ENCODE measurements around the gene PRMT9.

PRMT9 gene

DNA sequence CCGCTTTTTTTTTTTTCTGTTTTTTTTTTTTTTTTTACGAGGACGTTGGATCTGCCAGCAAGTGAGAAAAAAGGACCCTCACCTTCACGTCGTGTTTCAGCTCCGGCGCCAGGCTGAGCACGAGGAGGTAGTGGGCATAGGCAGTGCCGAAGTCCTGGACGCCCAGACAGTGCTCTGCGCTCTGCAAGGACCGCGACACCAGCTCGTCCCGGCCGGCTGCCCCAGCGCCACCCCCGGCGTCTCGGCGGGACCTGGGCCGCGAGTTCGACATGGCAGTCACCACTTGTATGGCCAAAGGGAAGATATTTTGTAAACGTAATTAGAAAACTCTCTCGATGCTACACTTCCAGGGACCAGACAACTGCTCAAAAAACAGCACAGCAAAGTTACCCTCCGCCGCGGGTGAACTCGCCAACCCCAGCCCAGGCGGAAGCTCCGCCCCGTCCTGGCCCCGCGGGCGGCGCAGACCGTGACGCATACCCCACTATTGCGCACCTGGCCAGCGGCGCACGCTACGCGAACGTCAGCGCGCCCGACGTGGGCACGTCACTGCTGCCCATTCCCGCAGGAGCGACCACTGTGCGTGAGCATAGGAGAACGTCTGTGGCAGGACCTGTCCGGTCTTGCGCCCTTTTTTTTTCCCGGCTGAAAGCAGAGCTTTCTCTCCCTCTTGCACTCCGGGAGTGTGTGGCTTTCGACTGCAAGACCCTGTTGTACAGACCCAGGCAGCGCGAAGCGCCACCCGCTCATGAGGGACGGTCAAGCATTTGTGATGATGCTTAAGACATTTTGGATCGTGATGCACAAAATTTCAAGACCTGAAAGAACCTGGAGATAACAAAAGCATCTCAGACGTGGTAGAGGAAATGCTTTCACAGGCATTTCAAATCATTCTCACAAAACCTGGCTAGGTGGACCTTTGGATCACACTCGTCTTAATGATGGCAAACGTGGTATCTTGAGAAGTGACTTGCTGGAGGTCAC, at the start of gene PRMT9:
Gene PRMT9, minus strand, starts transcription at position 447 of the 984 bp plus-strand sequence. Its CDS starts 176 bp downstream, at position 271.
- DNase-seq (ENCODE audit: low spot score), result peak; percentile 90

DNA sequence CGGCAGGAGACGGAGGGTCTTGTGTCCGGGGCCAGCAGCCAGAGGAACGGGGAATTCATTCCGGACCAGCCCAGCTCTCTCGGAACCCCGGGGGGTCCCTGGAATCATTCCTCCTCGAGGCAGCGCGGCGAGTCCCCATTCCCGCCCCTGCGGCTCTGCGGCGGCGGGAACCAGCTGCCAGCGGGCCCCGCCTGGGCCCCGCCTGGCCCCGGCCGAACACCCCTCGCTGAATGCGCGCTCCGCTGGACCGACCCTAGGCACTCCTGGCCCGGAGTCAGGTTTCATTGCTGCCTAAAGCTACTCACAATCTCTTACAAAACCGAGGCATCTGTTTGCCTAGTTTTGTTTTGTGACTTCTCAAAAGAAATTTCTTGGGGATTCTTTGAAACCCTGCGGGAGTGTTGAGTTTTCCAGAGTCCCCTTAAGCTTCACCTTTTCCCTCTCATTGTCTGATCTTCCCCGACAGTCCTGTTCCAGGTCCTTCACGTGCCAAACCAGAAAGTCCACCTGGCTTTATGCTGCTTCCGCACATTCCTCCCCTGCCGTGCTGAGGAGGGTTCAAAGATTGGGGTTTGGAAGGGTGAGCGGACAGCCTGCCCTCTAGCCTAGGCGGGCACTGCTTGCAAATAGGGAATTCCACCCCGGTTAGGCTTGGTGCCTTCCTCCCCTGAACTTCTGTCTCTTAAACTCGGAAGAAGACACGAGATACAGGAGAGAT, 48.7 kb upstream of the PRMT9 start:
- DNase-seq (ENCODE audit: low spot score), result peak; percentile 19

DNA sequence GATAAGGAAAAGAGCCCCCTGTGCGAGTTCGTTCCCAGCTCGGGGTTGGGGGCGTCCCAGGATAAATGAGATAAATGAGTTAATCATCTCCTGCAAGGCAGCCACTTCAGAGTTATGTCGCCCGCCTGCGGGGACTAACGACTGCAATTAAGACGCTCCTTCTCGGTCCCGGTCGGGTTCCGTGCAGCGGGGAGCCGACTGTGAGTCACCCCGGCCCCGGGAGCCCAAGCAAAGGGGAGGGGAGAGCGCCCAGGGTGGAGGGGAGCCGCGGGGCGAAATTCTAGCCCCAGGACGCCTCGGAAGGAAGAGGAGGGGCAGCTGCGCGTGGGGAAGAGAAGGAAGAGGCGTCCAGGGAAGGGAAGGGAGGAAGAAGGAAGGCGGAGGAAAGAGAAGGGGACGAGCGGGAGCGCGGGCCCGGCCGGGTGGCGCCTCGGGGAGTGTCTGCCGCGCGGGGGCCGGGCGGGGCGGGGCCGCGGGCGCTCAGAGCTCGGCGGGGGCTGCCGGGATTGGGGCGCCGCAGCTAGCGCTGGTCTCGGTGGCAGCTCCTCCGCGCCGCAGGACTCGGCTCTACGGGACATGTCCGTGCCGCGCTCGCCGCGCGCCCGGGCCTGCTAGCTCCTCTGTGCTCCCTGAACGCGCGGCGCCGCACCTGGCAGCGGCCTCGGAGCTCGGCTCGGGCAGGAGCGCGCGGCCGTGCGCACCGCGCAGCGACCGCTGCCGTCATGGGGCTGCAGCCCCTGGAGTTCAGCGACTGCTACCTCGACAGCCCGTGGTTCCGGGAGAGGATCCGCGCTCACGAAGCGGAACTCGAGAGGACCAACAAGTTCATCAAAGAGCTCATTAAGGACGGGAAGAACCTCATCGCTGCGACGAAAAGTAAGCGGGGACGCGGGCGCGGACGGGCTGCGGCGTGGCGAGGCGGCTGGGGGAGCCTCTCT, 47.9 kb upstream of the PRMT9 start, which contains the start of gene ARHGAP10:
Gene ARHGAP10, plus strand, starts transcription at position 509 of the 938 bp plus-strand sequence. Its CDS starts 214 bp downstream, at position 723.
- DNase-seq (ENCODE audit: low spot score), result peak; percentile 72

DNA sequence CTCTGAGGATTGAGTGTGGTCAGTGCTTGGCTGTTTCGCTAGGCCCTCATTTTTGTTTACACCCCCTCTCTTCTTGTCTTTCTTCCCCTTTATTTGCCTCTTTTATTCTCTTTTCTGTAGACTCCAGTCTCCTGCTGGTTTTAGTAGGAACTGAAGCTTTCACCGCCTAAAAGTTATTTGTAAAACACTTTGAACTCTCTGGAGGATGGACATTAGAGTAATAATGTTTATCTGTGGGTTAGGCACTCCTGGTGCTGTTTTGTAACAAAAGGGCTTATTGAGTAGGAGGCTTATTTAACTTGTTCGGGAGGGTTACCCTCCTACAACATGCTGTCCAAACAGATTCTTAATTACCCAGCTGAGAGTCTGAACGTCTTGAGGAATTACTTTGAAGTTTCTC, 46.4 kb upstream of the PRMT9 start:
- DNase-seq (ENCODE audit: low spot score), result no peak

DNA sequence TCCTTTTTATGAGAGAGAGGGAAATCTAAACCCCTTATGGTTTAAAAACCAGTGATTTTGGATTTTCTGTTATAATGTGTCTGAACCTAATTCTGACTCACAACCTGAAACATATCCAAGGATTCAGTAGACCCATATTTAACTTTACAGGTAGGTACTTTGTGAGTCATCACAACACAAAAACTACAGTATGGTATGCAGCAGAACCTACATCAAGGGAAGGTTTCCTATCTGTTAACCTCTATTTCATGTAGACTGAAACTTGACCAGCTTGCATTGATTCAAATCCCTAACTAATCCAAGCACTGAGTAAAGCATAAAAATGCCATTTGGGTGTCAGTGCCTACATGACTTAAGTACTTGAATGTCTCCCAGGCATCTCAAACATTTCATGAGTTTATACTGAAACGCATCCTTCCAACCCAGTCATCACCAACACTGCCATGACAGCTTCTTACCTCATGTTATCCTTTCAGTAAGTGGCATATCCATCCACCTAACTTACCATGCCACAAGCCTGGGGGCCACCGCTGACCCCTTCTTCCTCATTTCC, 43.6 kb upstream of the PRMT9 start:
- no peak for DNase-seq (ENCODE audit: low spot score)

DNA sequence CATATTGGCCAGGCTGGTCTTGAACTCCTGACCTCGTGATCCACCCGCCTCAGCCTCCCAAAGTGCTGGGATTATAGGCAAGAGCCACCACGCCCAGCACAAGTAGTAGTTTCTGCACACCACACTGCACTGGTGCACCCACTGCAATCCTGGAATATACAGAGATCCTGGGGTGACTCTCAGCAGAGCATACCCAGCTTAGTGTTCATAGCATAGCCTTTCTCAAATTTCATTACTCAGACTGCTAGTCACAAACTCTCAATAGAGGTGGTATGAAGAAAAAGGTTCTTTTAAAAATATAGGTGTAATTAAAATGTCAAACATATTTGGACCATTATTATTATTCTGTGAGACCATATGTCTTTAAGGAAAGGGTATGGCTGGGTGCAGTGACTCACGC, 41.7 kb upstream of the PRMT9 start:
- no peak for DNase-seq (ENCODE audit: low spot score)

DNA sequence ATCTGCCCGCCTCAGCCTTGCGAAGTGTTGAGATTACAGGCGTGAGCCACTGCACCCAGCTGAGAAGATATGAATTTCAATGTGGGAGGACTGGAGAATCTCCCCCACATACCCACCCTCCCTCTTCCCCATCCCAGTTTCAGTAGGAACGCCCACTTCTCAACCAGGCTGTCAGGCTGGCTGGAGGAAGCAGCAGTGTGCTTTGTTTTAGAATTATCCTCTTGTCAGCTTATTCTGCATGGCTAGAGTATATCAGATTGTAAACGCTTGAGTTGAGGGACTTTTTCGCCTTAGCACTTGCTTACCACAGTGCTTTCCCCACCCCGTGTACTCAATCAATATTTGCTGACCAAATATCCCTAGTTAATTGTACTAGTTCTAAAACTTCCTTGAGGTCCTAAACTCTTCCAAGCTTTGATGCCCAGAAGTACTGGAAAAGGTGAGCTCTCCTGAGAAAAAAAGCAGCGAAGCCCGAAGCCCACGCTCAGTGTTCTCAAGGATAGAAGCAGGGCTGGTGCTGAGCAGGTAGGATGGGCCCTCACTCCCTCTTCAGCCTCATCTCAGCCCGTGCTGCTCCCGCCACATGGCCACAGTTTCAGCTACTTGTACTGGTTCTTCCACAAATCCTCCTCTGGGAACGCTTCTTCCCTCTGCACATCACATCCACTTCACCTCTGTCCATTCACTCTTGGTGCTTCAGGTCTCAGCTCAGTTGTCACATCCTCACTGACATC, 40.7 kb upstream of the PRMT9 start:
- DNase-seq (ENCODE audit: low spot score), result no peak

DNA sequence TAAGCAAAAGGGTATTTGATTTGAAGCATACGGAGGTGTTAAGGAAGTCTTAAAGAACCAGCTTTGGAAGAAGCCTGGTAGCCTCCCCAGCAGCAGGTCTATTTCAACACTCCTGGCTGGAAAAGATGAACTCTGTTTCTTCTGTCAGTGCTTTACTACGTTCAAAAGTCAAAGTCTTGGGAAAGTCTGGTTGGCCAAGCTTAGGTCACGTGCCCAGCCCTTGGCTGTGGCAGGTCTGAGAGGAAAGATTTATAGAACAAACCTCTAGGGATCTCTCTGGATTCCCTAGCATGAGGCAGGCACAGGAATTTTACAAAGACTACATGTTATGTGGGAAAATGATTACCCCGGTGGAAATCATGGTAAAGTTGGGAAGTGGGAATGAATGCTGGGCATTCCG, 39.4 kb upstream of the PRMT9 start:
- DNase-seq (ENCODE audit: low spot score), result no peak

DNA sequence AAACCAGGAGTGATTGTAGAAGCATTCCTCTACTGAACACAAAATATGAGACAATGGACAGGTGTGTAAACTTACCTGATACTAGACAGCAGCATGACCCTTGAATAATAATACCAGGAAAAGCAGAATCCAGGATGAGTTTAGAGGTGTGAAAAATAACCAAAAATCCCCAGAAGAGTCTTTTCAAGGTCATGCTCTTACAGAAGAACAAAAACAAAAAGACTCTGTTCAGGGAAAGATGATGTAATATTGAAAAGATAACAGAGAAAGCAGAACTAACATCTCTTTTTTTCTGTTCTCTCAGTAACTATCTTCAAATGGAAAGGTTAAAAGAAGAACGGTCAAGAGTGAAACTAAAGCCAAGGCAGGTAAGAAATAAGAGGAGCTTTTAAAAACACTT, 33.9 kb upstream of the PRMT9 start:
- DNase-seq (ENCODE audit: low spot score), result no peak

DNA sequence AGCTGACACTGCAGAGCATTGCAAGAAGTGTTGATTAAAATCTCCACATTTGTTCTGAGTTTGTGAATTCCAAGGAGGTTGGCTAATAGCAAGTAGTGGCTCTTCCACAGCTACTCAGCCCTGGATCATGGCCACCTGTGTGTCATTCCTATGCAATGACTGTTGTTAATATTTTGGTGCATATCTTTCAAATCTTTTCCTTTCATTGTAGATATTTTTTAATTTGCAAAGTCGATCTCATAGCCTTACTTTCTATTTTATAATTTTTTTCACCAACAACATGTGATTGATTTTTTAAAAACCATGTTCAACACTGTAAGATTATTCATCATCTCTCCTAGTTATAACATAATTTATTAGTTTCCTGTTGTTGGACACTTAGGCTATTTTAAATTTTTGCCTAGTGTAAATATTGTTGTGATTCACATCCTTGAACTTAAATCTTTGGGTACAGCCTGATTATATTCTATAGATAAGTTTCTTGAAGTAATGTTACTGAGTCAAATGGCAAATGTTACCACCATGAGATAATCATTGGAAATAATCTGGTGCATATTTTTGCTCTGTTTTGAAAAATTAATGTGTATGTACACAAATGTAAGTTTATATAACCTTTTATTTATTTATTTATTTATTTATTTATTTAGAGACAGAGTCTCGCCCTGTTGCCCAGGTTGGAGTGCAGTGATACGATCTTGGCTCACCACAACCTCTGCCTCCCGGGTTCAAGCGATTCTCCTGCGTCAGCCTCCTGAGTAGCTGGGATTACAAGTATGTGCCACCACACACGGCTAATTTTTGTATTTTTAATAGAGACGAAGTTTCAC, 30.8 kb upstream of the PRMT9 start:
- DNase-seq (ENCODE audit: low spot score), result no peak

DNA sequence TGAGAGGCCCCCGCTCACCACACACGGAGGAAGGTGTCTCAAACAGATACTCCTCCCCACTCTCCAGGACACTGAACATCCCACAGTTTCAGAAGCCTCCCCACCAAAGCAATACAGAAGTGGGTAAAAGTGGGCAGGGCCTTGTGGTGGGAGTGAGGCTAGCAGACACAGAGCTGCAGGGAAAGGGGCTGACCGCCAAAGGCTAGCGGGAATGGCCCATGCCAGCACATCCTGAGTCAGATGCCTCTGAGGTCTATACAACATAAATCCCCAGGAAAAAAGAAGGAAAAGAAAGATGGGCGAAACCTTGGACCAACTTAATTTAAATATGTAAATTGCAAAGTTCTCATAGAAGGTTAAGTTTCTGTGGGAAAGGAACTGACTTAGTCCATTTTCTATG, 26.0 kb upstream of the PRMT9 start:
- no peak for DNase-seq (ENCODE audit: low spot score)

DNA sequence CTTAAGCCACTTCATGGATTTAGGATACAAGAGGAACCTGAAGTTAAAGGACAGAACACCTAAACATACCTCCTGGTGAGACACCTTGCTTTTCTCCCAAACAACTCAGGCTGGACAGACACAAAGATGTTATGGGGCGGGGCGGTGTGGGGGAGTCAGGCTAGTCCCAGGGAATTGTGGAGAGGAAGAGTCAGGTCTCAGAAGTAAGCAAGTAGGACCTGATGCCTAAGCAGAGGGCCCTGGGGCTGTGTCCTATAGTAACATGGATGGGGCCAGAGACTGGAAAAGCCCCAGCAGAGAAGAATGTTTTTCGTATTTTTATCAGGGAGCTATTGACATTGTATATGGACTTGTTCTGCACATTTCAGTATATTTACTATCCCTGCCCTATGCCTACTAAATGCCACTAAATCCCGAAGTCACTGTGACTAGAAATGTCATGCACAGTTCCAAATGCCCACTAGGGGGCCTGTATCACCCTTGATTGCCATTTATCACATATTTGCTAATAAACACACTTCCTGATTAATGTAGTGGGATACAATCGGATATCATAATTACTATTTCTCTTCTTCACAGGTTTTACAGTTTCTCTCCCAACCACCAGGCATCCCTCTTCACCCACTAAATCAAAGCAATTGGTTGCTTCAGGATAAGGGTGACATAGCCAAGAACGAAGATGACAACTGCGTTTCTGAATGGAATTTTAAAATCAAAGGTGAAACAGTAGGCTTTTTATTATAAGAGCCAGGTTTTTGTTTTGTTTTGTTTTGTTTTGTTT, 24.1 kb upstream of the PRMT9 start:
- DNase-seq (ENCODE audit: low spot score), result peak; percentile 60

DNA sequence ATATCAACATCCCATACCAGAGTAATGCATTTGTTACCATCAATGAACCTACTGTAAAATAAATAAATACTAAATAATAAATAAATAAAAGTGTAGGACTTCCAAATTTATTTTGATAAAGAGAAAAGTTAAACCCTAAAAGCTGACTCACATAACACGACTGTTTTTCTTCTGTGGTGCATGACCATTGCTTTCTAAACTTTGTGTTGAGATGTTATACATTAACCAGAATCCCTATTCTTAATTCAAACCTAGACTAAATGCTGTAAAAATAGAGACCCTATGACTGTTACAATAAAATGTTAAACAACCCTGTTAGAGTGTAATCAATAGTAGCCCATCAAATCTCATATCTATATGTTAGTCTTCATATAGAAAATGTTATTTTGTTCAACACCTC, 20.9 kb upstream of the PRMT9 start:
- no peak for DNase-seq (ENCODE audit: low spot score)

DNA sequence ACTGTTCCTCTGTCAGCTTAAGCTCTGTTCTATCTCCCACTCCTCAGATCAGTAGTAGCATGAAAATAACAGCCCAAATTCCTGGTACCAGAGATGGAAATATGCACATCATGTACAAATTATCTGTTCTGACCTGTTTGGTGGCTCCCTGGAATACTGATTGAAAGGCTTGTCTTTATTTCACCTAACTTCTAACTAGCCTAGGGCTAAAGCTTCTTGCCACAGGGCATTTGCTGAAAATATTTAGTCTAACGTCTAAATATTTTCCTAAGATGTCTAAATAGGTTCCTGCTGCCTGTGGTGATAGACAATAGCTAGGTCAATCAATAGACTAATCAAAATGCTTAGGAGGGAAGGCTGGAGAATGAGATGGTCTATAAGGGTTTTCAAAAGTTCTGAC, 12.9 kb upstream of the PRMT9 start:
- DNase-seq (ENCODE audit: low spot score), result no peak

DNA sequence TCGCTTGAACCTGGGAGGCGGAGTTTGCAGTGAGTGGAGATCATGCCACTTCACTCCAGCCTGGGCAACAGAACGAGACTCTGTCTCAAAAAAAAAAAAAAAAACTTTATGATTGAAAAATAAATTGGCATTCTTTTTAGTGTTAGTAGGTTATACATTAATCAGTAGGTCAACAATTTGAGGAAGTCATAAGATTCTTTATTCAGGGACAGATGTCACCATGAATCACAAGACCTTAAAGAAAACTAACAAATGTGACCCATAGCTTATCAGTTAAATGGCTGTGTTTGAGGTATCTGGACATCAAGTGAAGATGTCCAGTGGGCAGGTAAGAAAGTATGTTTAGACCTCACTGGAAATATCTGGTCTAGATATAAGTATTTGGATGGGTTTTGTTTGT, 9.3 kb upstream of the PRMT9 start:
- DNase-seq (ENCODE audit: low spot score), result peak; percentile 48

DNA sequence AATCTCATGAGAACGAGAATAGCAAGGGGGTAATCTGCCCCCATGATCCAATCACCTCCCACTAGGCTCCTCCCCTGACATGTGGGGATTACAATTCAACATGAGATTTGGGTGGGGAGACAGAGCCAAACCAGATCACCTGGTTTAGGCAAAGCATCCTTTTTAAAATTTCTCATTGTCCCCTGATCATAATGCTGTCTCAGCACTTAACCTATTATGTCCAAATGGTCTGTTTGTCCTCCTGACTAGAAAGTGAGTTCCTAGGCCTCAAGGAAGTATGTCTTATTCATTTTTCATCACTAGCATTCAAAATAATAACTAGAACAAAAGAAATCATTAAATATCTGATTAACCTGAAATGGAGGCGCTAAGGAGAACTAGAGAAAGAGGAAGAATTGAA, 7.9 kb upstream of the PRMT9 start:
- no peak for DNase-seq (ENCODE audit: low spot score)

DNA sequence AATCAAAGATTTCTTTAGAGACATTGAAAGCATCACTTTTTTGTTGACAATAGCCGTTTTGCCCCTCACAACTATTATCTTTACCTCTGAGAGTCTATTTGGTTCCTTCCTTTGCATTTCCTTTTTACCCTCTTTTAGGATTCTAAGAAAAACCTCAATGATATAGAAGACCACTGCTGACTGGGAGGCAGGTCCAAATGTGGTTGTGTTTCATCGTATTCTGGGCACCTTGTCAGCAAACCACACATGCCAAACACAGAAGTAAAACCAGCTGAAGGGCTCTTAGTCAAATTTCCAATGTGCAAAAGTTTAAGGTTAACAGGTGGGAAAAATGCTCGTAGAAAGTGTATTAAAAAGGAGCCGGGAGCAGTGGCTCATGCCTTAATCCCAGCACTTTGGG, 5.1 kb upstream of the PRMT9 start:
- DNase-seq (ENCODE audit: low spot score), result no peak

DNA sequence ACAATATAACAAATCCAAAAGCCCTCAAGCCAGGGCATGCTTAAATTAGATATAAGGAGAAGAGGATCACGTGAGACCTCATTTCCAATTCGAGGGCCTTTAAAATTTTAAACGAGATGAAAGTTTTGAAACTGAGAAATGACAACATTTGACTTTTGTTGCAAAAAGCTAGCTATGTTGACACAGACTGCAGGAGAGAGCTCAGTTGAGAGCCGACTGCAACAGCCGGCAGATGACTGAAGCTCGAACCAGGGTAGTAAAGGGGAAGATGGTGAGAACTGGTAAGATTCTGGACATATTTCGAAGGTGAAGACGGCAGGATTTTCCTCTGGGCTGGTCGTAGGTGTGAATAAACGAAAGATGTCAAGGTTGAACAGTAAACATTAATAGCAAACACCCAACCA, 773 bp downstream of the PRMT9 start:
- peak; percentile 3 for DNase-seq (ENCODE audit: low spot score)

DNA sequence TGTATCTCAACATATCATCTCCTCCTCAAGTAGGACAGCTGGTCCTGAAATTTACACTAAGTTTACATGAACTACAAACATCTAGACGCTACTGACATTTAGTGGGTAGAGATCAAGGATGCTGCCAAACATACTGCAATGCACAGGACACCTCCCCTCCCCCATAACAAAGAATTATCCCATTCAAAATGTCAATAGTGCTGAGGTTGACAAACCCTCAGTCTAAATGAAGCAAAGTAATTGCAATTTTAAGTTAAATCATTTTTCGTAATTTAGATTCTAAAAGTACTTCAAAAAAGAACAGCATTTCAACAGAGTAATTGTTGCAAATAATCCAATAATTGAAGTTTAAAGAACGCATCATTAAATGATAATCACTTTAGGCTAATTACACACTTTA, 1.2 kb downstream of the PRMT9 start:
- no peak for DNase-seq (ENCODE audit: low spot score)

Data from LoVo (cell line).